Glutamatergic neuron (in vitro differentiated cells): ENCODE results near the gene EPHA3. TPM values are rescaled to one million over a fixed set of nuclear protein-coding genes. Genes with fewer than 3 reads are reported as not detected.
"Not testable (repeated sequence)": the region's sequence is repeated elsewhere in the genome, so short reads cannot be mapped to it uniquely, and the experiment has no call there.

Source experiments
- DNase-seq: peaks from one replicate; pipeline ENCODE4 v3.0.0; 2022
- H3K27ac Mint-ChIP-seq: one replicate; pipeline ENCODE4 v1.8.0; 2020; ENCODE audit warnings: mild to moderate bottlenecking, mixed read lengths, inconsistent platforms; ENCODE audit not compliant: unreplicated experiment
- H3K27me3 Mint-ChIP-seq: one replicate; pipeline ENCODE4 v1.8.0; 2020; ENCODE audit warnings: mild to moderate bottlenecking, moderate library complexity, mixed read lengths, inconsistent platforms; ENCODE audit not compliant: unreplicated experiment
- H3K36me3 Mint-ChIP-seq: one replicate; pipeline ENCODE4 v1.8.0; 2020; ENCODE audit warnings: mild to moderate bottlenecking, mixed read lengths, inconsistent platforms; ENCODE audit not compliant: unreplicated experiment
- H3K4me1 Mint-ChIP-seq: one replicate; pipeline ENCODE4 v1.8.0; 2020; ENCODE audit warnings: mild to moderate bottlenecking, low read depth, mixed read lengths, inconsistent platforms; ENCODE audit not compliant: unreplicated experiment
- H3K4me3 Mint-ChIP-seq: one replicate; pipeline ENCODE4 v1.8.0; 2020; ENCODE audit warnings: mild to moderate bottlenecking, mixed read lengths, inconsistent platforms; ENCODE audit not compliant: unreplicated experiment
- H3K9me3 Mint-ChIP-seq: one replicate; pipeline ENCODE4 v1.8.0; 2020; ENCODE audit warnings: mild to moderate bottlenecking, moderate library complexity, mixed read lengths, inconsistent platforms; ENCODE audit not compliant: unreplicated experiment
- total RNA-seq: library from RNA; stranded (reverse); fragmentation: NEBNext Ultra II Directional; extraction: Animal tissue kit (Norgen Biotek cat#: 25700); gene quantifications from one replicate; pipeline ENCODE4 v1.2.1, GENCODE V29; 2021; ENCODE audit not compliant: unreplicated experiment
- TF ChIP-seq, protein P1 (sequence below): fragments of 200-600 bp; sonication (generic); IDR thresholded peaks from one replicate; pipeline ENCODE4 v1.5.0; 2021; ENCODE audit not compliant: partially characterized antibody, unreplicated experiment

Gene EPHA3
- total RNA-seq, 1 donor from 2014 or later: 9.9 TPM

- TF ChIP-seq, protein P1, sequence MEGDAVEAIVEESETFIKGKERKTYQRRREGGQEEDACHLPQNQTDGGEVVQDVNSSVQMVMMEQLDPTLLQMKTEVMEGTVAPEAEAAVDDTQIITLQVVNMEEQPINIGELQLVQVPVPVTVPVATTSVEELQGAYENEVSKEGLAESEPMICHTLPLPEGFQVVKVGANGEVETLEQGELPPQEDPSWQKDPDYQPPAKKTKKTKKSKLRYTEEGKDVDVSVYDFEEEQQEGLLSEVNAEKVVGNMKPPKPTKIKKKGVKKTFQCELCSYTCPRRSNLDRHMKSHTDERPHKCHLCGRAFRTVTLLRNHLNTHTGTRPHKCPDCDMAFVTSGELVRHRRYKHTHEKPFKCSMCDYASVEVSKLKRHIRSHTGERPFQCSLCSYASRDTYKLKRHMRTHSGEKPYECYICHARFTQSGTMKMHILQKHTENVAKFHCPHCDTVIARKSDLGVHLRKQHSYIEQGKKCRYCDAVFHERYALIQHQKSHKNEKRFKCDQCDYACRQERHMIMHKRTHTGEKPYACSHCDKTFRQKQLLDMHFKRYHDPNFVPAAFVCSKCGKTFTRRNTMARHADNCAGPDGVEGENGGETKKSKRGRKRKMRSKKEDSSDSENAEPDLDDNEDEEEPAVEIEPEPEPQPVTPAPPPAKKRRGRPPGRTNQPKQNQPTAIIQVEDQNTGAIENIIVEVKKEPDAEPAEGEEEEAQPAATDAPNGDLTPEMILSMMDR: no peak
- H3K36me3 Mint-ChIP-seq: no peaks in the 10 kb centered on the region
- no peaks in the 10 kb centered on the region for H3K9me3 Mint-ChIP-seq
- no peaks in the 10 kb centered on the region for H3K4me1 Mint-ChIP-seq
- H3K27ac Mint-ChIP-seq: no peak overlapping the region
- H3K27me3 Mint-ChIP-seq: peaks cover 2% of the 10 kb centered on the region
- H3K4me3 Mint-ChIP-seq: no peak overlapping the region
- DNase-seq: no peak
Observed at GRCh38 chr3:89340408-89340807, 233.0 kb downstream of the EPHA3 start.

DNA sequence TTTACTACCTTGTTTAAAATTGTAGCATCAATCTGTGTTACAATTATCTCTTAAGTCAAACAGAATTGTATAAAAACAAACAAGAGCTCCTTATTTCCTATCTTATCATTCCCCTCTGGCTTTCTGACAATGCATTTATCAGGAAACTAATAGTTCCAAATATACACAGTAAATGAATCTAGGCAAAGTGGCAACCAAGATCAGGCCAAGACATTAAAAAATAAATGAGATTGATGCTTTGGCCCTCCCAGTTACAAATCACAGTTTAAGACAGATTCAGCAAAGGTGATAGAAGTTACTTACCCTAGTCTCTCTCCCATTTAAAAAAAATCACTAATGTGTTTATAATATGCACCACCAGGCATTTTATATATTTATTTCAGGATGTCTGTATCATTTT lies 236.7 kb downstream of the EPHA3 start:
- no peaks in the 10 kb centered on the region for H3K9me3 Mint-ChIP-seq
- peaks cover 2% of the 10 kb centered on the region for H3K27me3 Mint-ChIP-seq
- DNase-seq: no peak
- no peaks in the 10 kb centered on the region for H3K4me1 Mint-ChIP-seq
- no peak overlapping the region for H3K4me3 Mint-ChIP-seq
- no peaks in the 10 kb centered on the region for H3K36me3 Mint-ChIP-seq
- TF ChIP-seq, protein P1: no peak
- no peak overlapping the region for H3K27ac Mint-ChIP-seq

GRCh38 chr3:89350935-89351334 lies 243.5 kb downstream of the EPHA3 start:
- DNase-seq, H3K27me3 Mint-ChIP-seq, H3K4me3 Mint-ChIP-seq, H3K9me3 Mint-ChIP-seq, H3K36me3 Mint-ChIP-seq, H3K4me1 Mint-ChIP-seq, H3K27ac Mint-ChIP-seq: not testable (repeated sequence)

DNA sequence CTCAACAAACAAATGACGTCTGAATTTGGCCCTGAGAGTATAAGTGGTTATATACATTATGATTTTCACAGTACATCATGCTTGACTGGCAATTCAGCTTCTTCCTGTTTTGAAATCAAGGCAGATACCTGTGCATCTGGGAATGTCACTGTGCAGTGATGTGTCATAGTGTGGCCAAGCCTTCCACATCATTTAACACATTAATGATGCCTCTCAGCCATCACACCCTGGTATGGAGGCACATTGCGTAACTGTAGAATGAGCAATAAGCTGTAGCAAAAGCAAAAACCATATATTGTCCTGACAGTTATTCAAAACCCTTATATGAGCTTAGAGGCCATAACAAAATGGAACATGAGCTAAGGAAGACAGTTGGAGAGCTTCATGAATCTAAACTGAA lies 246.0 kb downstream of the EPHA3 start:
- Mint-ChIP-seq H3K4me3 (no peak overlapping the region), H3K27me3 (no peaks in the 10 kb centered on the region), H3K4me1 (no peaks in the 10 kb centered on the region), H3K9me3 (peaks cover 1% of the 10 kb centered on the region), H3K36me3 (no peaks in the 10 kb centered on the region), H3K27ac (no peak overlapping the region)
- TF ChIP-seq, protein P1: no peak
- DNase-seq: no peak

DNA sequence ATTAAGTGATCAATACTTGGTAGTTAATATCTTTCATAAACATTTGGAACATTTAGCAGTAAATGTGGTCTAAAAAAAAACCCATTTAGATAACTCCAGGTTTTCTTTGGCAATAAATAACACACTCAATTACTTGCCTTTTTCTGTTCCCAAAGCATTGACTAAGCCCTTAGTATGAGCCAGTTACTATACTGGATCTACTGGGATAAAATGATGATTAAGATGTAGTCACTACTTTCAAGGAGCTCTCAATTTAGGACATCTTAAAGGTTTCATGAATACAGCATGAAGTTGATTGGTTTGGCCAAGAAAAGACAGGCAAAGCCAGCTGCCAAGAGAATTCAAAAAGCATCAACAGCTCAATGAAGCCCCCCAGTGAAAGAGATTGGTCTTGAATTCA lies 250.9 kb downstream of the EPHA3 start:
- H3K27ac Mint-ChIP-seq: no peak overlapping the region
- no peaks in the 10 kb centered on the region for H3K9me3 Mint-ChIP-seq
- H3K4me1 Mint-ChIP-seq: no peaks in the 10 kb centered on the region
- DNase-seq: no peak
- TF ChIP-seq, protein P1: no peak
- H3K36me3 Mint-ChIP-seq: no peaks in the 10 kb centered on the region
- H3K4me3 Mint-ChIP-seq: no peak overlapping the region
- H3K27me3 Mint-ChIP-seq: peaks cover 1% of the 10 kb centered on the region

- no peak overlapping the region for H3K4me3 Mint-ChIP-seq
- no peaks in the 10 kb centered on the region for H3K9me3 Mint-ChIP-seq
Observed at GRCh38 chr3:89360156-89360555, 252.7 kb downstream of the EPHA3 start.

More at GRCh38 chr3:89360156-89360555, 252.7 kb downstream of the EPHA3 start:
- TF ChIP-seq, protein P1: no peak
- DNase-seq: no peak
- Mint-ChIP-seq H3K27ac (no peak overlapping the region), H3K27me3 (peaks cover 1% of the 10 kb centered on the region), H3K4me1 (no peaks in the 10 kb centered on the region), H3K36me3 (no peaks in the 10 kb centered on the region)
